Vagina (tissue), 2 donors: Measurements from ENCODE around the gene UST. TPM values are rescaled to one million over a fixed set of nuclear protein-coding genes. Genes with fewer than 3 reads are reported as not detected.

Experiments
- DNase-seq, 2 donors: peaks; one replicate each; pipeline ENCODE4 v3.0.0-alpha.2; 2017; ENCODE audit errors: extremely low spot score in 2 of 2
- H3K27ac ChIP-seq: fragments of 200-600 bp; sonication (generic); one replicate; pipeline ENCODE4 v1.5.1; 2019
- H3K27me3 ChIP-seq: fragments of 200-600 bp; sonication (generic); one replicate; pipeline ENCODE4 v1.5.1; 2019
- H3K36me3 ChIP-seq, 2 donors: fragments of 200-600 bp; sonication (generic); one replicate each; pipeline ENCODE4 v1.5.1; 2017 to 2019
- H3K4me1 ChIP-seq: fragments of 200-600 bp; sonication (generic); one replicate; pipeline ENCODE4 v1.5.1; 2019
- H3K4me3 ChIP-seq, 2 donors: fragments of 200-600 bp; sonication (generic); 1 replicate in 1 of 2; 2 replicates in 1 of 2; pipeline ENCODE4 v1.5.1; 2016 to 2019
- H3K9me3 ChIP-seq: fragments of 200-600 bp; sonication (generic); one replicate; pipeline ENCODE4 v1.5.1; 2019
- CTCF ChIP-seq, 3 experiments: fragments of 450-650 bp in 2 of 3; fragments of 200-600 bp in 1 of 3; sonication (generic) in 1 of 3; IDR thresholded peaks; one replicate each; pipeline ENCODE4 v1.5.1; 2017 to 2019; ENCODE audit warnings: antibody characterized with exemption in 3 of 3, mild to moderate bottlenecking in 2 of 3, moderate library complexity in 2 of 3
- POLR2A ChIP-seq, 2 donors: fragments of 450-650 bp; IDR thresholded peaks; one replicate each; pipeline ENCODE4 v1.6.1; 2017; ENCODE audit warnings: antibody characterized with exemption in 2 of 2, mild to moderate bottlenecking in 2 of 2, moderate library complexity in 2 of 2
- POLR2AphosphoS5 ChIP-seq, 2 donors: sonication (generic); formaldehyde crosslinking; IDR thresholded peaks; one replicate each; pipeline ENCODE4 v1.9.0; 2017; ENCODE audit warnings: antibody characterized with exemption in 2 of 2, mild to moderate bottlenecking in 2 of 2, low read depth in 1 of 2; ENCODE audit not compliant: insufficient read depth in 1 of 2
- intact Hi-C: fragments of 100-400 bp; cut with DNase I; formaldehyde crosslinking; loops from one replicate; pipeline ENCODE4 v1.15.1; 2023
- total RNA-seq: library from RNA; depleted of rRNA; stranded (reverse); fragments of >200 nt; gene quantifications from one replicate; pipeline ENCODE4 v1.2.3, GENCODE V29; 2016

The UST gene
- total RNA-seq, 1 donor from 2014 or later = 14.2 TPM

GRCh38 chr6:149108038-149108748 lies 361.4 kb downstream of the UST start:
- Histone ChIP-seq H3K9me3 (no peaks in the 10 kb centered on the region), H3K36me3 (no peaks in the 10 kb centered on the region), H3K27me3 (no peaks in the 10 kb centered on the region), H3K27ac (no peak overlapping the region), H3K4me3 (no peak overlapping the region), H3K4me1 (no peaks in the 10 kb centered on the region)
- DNase-seq = no peak
- TF ChIP-seq POLR2AphosphoS5 (IDR thresholded peaks at IDR 0.05; ENCODE audit: insufficient read depth in 1 of 2, low read depth in 1 of 2) (no peak), POLR2A (IDR thresholded peaks at IDR 0.05) (no peak), CTCF (IDR thresholded peaks at IDR 0.05) (no peak)
- intact Hi-C loops = no loop called here

DNA sequence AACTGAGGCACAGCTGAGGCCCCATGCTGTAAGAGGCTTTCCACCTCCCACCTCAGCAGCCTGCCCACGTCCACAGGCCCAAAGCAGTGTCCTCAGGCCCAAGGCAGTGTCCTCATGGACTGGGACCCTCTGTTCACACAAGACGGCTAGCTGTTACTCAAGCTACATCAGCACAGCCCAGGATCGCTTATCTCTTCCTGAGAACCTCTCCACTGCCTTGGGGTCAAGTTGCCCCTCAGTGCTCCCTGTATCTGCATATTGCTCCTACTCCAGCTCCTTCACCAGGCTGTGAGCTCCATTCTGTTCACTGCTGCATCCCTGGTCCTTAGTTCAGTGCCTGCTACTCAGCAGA lies 361.9 kb downstream of the UST start:
- intact Hi-C loops = no loop called here
- no peak for TF ChIP-seq CTCF (IDR thresholded peaks at IDR 0.05)
- TF ChIP-seq POLR2A (IDR thresholded peaks at IDR 0.05) = no peak
- no peak for TF ChIP-seq POLR2AphosphoS5 (IDR thresholded peaks at IDR 0.05; ENCODE audit: insufficient read depth in 1 of 2, low read depth in 1 of 2)
- H3K9me3 ChIP-seq = no peaks in the 10 kb centered on the region

GRCh38 chr6:149109397-149110070 lies 362.7 kb downstream of the UST start:
- DNase-seq = no peak
- no peak for TF ChIP-seq CTCF (IDR thresholded peaks at IDR 0.05)
- no peak for TF ChIP-seq POLR2A (IDR thresholded peaks at IDR 0.05)
- no peak for TF ChIP-seq POLR2AphosphoS5 (IDR thresholded peaks at IDR 0.05; ENCODE audit: insufficient read depth in 1 of 2, low read depth in 1 of 2)
- Histone ChIP-seq H3K27ac (no peak overlapping the region), H3K4me3 (no peak overlapping the region), H3K9me3 (no peaks in the 10 kb centered on the region), H3K4me1 (no peaks in the 10 kb centered on the region), H3K36me3 (no peaks in the 10 kb centered on the region), H3K27me3 (no peaks in the 10 kb centered on the region)
- intact Hi-C loops = no loop called here

More for the DNA sequence above, 361.9 kb downstream of the UST start:
- H3K4me1 ChIP-seq = no peaks in the 10 kb centered on the region
- H3K27me3 ChIP-seq = no peaks in the 10 kb centered on the region
- no peaks in the 10 kb centered on the region for H3K36me3 ChIP-seq
- no peak for DNase-seq
- H3K27ac ChIP-seq = no peak overlapping the region
- no peak overlapping the region for H3K4me3 ChIP-seq

GRCh38 chr6:149111556-149112115 lies 364.8 kb downstream of the UST start:
- TF ChIP-seq POLR2AphosphoS5 (IDR thresholded peaks at IDR 0.05; ENCODE audit: insufficient read depth in 1 of 2, low read depth in 1 of 2) = no peak
- TF ChIP-seq CTCF (IDR thresholded peaks at IDR 0.05) = no peak
- TF ChIP-seq POLR2A (IDR thresholded peaks at IDR 0.05) = no peak

DNA sequence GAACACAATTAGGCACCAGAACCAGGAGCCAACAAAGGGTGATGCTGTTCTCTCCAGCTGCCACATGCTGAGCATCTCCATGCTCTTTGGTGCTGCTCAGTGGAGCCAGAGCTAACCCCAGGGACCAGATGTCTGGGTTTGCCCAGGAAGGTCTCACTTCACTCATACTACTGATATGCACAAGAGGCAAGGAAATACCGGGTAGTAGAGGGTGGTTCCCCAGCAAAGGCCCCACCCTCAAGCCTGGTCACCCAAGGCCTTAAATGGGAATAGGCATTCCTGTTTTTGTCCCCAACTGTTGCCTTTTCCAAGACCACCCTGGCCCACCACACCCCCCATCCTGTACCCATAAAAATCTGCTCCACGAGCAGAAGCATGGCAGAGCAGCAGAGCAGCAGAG lies 366.1 kb downstream of the UST start:
- Histone ChIP-seq H3K4me1 (no peaks in the 10 kb centered on the region), H3K36me3 (no peaks in the 10 kb centered on the region), H3K9me3 (no peaks in the 10 kb centered on the region), H3K27ac (no peak overlapping the region), H3K4me3 (no peak overlapping the region), H3K27me3 (no peaks in the 10 kb centered on the region)
- intact Hi-C loops = no loop called here
- TF ChIP-seq CTCF (IDR thresholded peaks at IDR 0.05) (no peak), POLR2AphosphoS5 (IDR thresholded peaks at IDR 0.05; ENCODE audit: insufficient read depth in 1 of 2, low read depth in 1 of 2) (no peak), POLR2A (IDR thresholded peaks at IDR 0.05) (no peak)
- no peak for DNase-seq

More at GRCh38 chr6:149111556-149112115, 364.8 kb downstream of the UST start:
- Histone ChIP-seq H3K4me1 (no peaks in the 10 kb centered on the region), H3K9me3 (no peaks in the 10 kb centered on the region), H3K36me3 (no peaks in the 10 kb centered on the region), H3K4me3 (no peak overlapping the region), H3K27ac (no peak overlapping the region), H3K27me3 (no peaks in the 10 kb centered on the region)
- DNase-seq = no peak
- intact Hi-C loops = no loop called here
